ENCODE data around the gene FRMD3.

GRCh38 chr9:83317244-83317643 lies 221.0 kb downstream of the FRMD3 start:
- TF ChIP-seq CTCF (IDR thresholded peaks at IDR 0.05) (no peak), EZH2phosphoT487 (IDR thresholded peaks at IDR 0.05) (no peak)
